Stimulated activated CD8-positive, alpha-beta memory T cell treated with anti-CD3 and anti-CD28 coated beads, Interleukin-12 subunit alpha, Interleukin-12 subunit beta, amount 100 ng/mL, for 4 hours (primary cell): ENCODE results near the gene NRXN2.
"Not testable (repeated sequence)": the region's sequence is repeated elsewhere in the genome, so short reads cannot be mapped to it uniquely, and the experiment has no call there.

Experiments
- DNase-seq: peaks from one replicate; pipeline ENCODE4 v3.0.0-alpha.2; 2020; ENCODE audit warnings: low read depth

Gene NRXN2

GRCh38 chr11:64674774-64675173, 48.2 kb downstream of the NRXN2 start:
- no peak for DNase-seq

GRCh38 chr11:64673279-64673678, 49.7 kb downstream of the NRXN2 start:
- DNase-seq, result no peak

- no peak for DNase-seq
Measured at GRCh38 chr11:64672875-64673274, 50.1 kb downstream of the NRXN2 start.

GRCh38 chr11:64670975-64671374, 52.0 kb downstream of the NRXN2 start:
- DNase-seq, result no peak

GRCh38 chr11:64667154-64667745, 55.7 kb downstream of the NRXN2 start:
- no peak for DNase-seq

- DNase-seq, result no peak
Measured at GRCh38 chr11:64665411-64665821, 57.6 kb downstream of the NRXN2 start.

GRCh38 chr11:64664236-64664870, 58.6 kb downstream of the NRXN2 start:
- not testable (repeated sequence) for DNase-seq

GRCh38 chr11:64663656-64664055, 59.3 kb downstream of the NRXN2 start:
- DNase-seq, result no peak

- DNase-seq, result no peak
Measured at GRCh38 chr11:64661614-64662013, 61.4 kb downstream of the NRXN2 start.

GRCh38 chr11:64661146-64661545, 61.9 kb downstream of the NRXN2 start:
- no peak for DNase-seq

- DNase-seq, result no peak
Measured at GRCh38 chr11:64660706-64661105, 62.3 kb downstream of the NRXN2 start.

- no peak for DNase-seq
Measured at GRCh38 chr11:64660205-64660604, 62.8 kb downstream of the NRXN2 start.

- no peak for DNase-seq
Measured at GRCh38 chr11:64659417-64660144, 63.4 kb downstream of the NRXN2 start.

GRCh38 chr11:64658265-64658664, 64.7 kb downstream of the NRXN2 start:
- no peak for DNase-seq

- no peak for DNase-seq
Measured at GRCh38 chr11:64656862-64657261, 66.1 kb downstream of the NRXN2 start.

- no peak for DNase-seq
Measured at GRCh38 chr11:64655941-64656601, 66.9 kb downstream of the NRXN2 start.

- DNase-seq, result no peak
Measured at GRCh38 chr11:64654958-64655541, 67.9 kb downstream of the NRXN2 start.

GRCh38 chr11:64654439-64654838, 68.6 kb downstream of the NRXN2 start:
- DNase-seq, result no peak

- DNase-seq, result no peak
Measured at GRCh38 chr11:64653388-64653973, 69.5 kb downstream of the NRXN2 start.

GRCh38 chr11:64652586-64653387, 70.2 kb downstream of the NRXN2 start:
- peak; percentile 35 for DNase-seq

- DNase-seq, result no peak
Measured at GRCh38 chr11:64650923-64651523, 72.0 kb downstream of the NRXN2 start.
